Skeletal muscle cell (primary cell): ENCODE results near the gene KLHL11.
"Not testable (repeated sequence)": the region's sequence is repeated elsewhere in the genome, so short reads cannot be mapped to it uniquely, and the experiment has no call there.

Experiments
- DNase-seq: peaks from one replicate; pipeline ENCODE4 v3.0.0-alpha.2; 2010; ENCODE audit warnings: low read depth
- H3K4me3 ChIP-seq: 2 replicates; pipeline ENCODE4 v1.5.1; 2011; ENCODE audit warnings: low read depth, mild to moderate bottlenecking, control low read depth, low read length, moderate library complexity

The KLHL11 gene

DNA sequence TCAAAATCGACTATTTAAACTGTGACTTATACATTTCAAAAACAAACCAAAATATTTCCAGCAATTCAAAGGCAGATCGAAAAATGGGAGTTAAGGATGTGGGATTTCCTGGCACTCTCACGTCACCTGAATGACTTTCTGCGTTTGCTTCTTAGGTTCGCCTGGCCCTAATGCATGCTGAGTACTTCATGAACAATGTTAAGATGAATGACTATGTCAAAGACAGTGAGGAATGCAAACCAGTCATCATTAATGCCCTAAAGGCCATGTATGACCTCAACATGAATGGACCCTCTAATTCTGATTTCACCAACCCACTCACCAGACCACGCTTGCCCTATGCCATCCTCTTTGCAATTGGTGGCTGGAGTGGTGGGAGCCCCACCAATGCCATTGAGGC is 20.3 kb downstream of the KLHL11 start:
- no peak overlapping the region for H3K4me3 ChIP-seq

DNA sequence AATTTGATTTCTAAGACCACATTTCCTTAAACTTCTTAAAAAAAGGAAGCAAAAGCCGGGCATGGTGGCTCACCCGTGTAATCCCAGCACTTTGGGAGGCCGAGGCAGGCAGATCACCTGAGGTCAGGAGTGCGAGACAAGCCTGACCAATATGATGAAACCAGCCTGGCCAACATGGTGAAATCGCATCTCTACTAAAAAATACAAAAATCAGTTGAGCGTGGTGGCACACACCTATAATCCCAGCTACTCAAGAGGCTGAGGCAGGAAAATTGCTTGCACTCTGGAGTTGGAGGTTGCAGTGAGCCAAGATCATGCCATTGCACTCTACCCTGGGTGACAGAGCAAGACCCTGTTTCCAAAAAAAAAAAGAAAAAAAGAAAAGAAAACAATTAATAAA is 24.4 kb downstream of the KLHL11 start:
- not testable (repeated sequence) for H3K4me3 ChIP-seq, DNase-seq

More for the DNA sequence above, 20.3 kb downstream of the KLHL11 start:
- no peak for DNase-seq

DNA sequence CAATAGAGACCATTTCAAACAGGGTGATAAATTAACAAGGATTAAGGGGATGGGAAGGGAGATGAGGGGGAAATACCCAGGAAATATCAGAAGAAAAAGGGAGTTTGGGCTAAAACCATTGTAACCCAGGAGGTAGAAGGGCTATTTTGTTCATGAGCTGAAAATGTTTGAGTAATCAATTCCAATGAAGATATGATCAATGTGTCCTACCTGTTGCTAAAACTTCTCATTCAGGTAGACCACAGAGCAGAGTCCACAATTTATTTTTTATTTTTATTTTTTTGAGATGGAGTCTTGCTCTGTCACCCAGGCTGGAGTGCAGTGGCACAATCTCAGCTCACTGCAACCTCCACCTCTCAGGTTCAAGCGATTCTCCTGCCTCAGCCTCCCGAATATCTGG is 25.8 kb downstream of the KLHL11 start:
- not testable (repeated sequence) for DNase-seq, H3K4me3 ChIP-seq

- H3K4me3 ChIP-seq, result no peak within 1 kb of the TSS
- no peak for DNase-seq
These were observed 27.3 kb downstream of the KLHL11 start, which contains the start of gene KLHL10 for GRCh38 chr17:41837761-41838538. KLHL10 (plus strand) TSS chr17:41837825; CDS start chr17:41837933, 108 bp downstream.

GRCh38 chr17:41836550-41837196 is 28.6 kb downstream of the KLHL11 start:
- H3K4me3 ChIP-seq, result peak overlapping the region; percentile 82
- no peak for DNase-seq

GRCh38 chr17:41835800-41836549 is 29.2 kb downstream of the KLHL11 start, which contains the start of gene NT5C3B:
NT5C3B (minus strand) TSS chr17:41836232; CDS start chr17:41836193, 39 bp downstream.
- H3K4me3 ChIP-seq, result peak within 1 kb of the TSS; percentile 82
- no peak for DNase-seq

GRCh38 chr17:41835214-41835799 is 29.9 kb downstream of the KLHL11 start:
- H3K4me3 ChIP-seq, result peak overlapping the region; percentile 82

GRCh38 chr17:41829961-41830360 is 35.3 kb downstream of the KLHL11 start:
- DNase-seq, H3K4me3 ChIP-seq: not testable (repeated sequence)

More at GRCh38 chr17:41835214-41835799, 29.9 kb downstream of the KLHL11 start:
- DNase-seq, result no peak

- H3K4me3 ChIP-seq, result no peak overlapping the region
- no peak for DNase-seq
These were observed 39.9 kb downstream of the KLHL11 start for GRCh38 chr17:41825175-41825845.

DNA sequence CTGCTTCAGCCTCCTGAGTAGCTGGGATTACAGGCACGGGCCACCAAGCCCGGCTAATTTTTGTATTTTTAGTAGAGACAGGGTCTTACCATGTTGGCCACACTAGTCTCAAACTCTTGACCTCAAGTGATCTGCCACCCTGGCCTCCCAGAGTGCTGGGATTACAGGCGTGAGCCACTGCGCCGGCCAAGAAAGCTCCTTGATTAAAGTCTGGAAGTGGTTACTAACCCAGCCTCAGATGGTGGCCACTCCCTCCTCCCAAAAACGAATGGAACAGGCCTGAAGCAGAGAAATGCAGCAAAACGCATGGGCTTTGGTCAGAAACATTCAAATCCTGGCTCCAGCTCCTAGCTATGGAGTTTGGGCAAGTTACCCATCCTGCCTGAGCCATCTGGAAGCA is 41.1 kb downstream of the KLHL11 start:
- DNase-seq, result no peak
- H3K4me3 ChIP-seq, result no peak overlapping the region

GRCh38 chr17:41823580-41823979 is 41.6 kb downstream of the KLHL11 start:
- H3K4me3 ChIP-seq, result no peak overlapping the region
- DNase-seq, result no peak

DNA sequence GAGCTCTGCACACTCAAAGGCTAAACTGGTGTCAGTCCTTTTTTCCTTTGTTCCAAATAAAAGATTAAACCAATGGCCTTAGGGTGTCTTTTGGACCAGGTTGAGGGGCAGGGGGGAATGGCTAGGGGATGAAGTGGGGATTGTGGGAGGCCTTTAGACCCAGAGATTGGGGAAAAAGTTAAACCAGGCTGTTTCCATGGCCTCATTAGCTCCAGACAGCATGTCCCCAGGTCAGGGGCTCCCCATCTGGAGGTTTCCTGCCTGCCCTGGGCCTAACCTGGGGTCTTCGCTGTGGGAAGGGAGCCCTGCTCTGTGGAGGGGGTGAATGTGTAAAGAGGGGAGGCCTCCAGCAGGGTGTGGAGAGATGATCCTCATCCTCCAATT is 42.1 kb downstream of the KLHL11 start:
- no peak overlapping the region for H3K4me3 ChIP-seq
- no peak for DNase-seq

DNA sequence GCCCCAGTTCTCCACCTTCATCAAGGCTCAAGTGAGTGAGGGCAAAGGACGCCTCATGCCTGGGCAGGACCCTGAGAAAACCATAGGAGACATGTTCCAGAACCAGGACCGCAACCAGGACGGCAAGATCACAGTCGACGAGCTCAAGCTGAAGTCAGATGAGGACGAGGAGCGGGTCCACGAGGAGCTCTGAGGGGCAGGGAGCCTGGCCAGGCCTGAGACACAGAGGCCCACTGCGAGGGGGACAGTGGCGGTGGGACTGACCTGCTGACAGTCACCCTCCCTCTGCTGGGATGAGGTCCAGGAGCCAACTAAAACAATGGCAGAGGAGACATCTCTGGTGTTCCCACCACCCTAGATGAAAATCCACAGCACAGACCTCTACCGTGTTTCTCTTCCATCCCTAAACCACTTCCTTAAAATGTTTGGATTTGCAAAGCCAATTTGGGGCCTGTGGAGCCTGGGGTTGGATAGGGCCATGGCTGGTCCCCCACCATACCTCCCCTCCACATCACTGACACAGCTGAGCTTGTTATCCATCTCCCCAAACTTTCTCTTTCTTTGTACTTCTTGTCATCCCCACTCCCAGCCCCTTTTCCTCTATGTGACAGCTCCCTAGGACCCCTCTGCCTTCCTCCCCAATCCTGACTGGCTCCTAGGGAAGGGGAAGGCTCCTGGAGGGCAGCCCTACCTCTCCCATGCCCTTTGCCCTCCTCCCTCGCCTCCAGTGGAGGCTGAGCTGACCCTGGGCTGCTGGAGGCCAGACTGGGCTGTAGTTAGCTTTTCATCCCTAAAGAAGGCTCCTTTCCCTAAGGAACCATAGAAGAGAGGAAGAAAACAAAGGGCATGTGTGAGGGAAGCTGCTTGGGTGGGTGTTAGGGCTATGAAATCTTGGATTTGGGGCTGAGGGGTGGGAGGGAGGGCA is 42.7 kb downstream of the KLHL11 start:
- H3K4me3 ChIP-seq, result no peak overlapping the region
- no peak for DNase-seq

DNA sequence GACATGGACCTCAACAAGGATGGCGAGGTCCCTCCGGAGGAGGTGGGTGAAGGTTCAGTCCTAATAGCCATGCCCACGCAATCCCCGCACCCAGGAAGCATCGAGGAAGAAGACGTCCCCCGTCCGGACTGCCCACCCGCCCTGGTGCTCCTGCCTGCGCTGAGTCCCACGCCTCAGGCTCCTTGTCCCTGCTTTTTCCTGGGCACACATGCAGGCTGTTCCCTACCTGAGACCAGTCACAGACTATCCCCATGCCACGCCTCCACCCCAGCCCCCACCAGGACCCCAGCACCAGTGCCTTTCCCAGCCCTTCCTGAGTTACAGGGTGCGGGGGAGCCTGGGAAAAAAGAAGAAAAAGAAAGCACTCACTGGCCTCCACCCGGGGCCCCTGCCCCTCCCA is 43.4 kb downstream of the KLHL11 start:
- H3K4me3 ChIP-seq, result no peak overlapping the region
- no peak for DNase-seq

- DNase-seq, result no peak
- no peak overlapping the region for H3K4me3 ChIP-seq
These were observed 47.2 kb downstream of the KLHL11 start for GRCh38 chr17:41818024-41818423.

- no peak for DNase-seq
These were observed 48.4 kb downstream of the KLHL11 start for GRCh38 chr17:41816637-41817320.

GRCh38 chr17:41814195-41814594 is 51.0 kb downstream of the KLHL11 start:
- no peak for DNase-seq
- H3K4me3 ChIP-seq, result peak overlapping the region; percentile 62

More at GRCh38 chr17:41816637-41817320, 48.4 kb downstream of the KLHL11 start:
- no peak overlapping the region for H3K4me3 ChIP-seq
